K562 (cell line): ENCODE data around the gene C2orf81. TPM values are rescaled to one million over a fixed set of nuclear protein-coding genes. Genes with fewer than 3 reads are reported as not detected.

Experiments
- ARHGAP35 ChIP-seq: fragments of 450-650 bp; IDR thresholded peaks from 2 replicates; pipeline ENCODE4 v1.6.1; 2018; ENCODE audit not compliant: partially characterized antibody
- ARID1B ChIP-seq: fragments of 450-650 bp; IDR thresholded peaks from 2 replicates; pipeline ENCODE4 v1.6.1; 2016; ENCODE audit warnings: antibody characterized with exemption, mild to moderate bottlenecking, inconsistent platforms
- CHD2 ChIP-seq: IDR thresholded peaks from 2 replicates; pipeline ENCODE4 v1.6.1; 2011; ENCODE audit warnings: low read depth, low read length
- DDX20 ChIP-seq: fragments of 450-650 bp; IDR thresholded peaks from 2 replicates; pipeline ENCODE4 v1.6.1; 2016; ENCODE audit warnings: missing genetic modification characterization, low read depth, mild to moderate bottlenecking, missing compliant biosample characterization, moderate library complexity
- HDAC6 ChIP-seq: IDR thresholded peaks from 2 replicates; pipeline ENCODE4 v1.6.1; 2012; ENCODE audit warnings: low read depth, mild to moderate bottlenecking, control low read depth, inconsistent platforms, low read length, moderate library complexity
- L3MBTL2 ChIP-seq: fragments of 450-650 bp; IDR thresholded peaks from 2 replicates; pipeline ENCODE4 v1.6.1; 2016; ENCODE audit warnings: mild to moderate bottlenecking, moderate library complexity
- LCOR ChIP-seq: sonication (generic); formaldehyde crosslinking; IDR thresholded peaks from 2 replicates; pipeline ENCODE4 v1.8.0; 2022; ENCODE audit warnings: mild to moderate bottlenecking, missing genetic modification reagents
- PCBP1 ChIP-seq: fragments of 200-400 bp; formaldehyde crosslinking; IDR thresholded peaks from 2 replicates; pipeline ENCODE4 v1.6.1; 2018; ENCODE audit warnings: mild to moderate bottlenecking, low read depth, low read length; ENCODE audit not compliant: poor library complexity, severe bottlenecking
- PHF20 ChIP-seq: fragments of 450-650 bp; IDR thresholded peaks from 2 replicates; pipeline ENCODE4 v1.6.1; 2018; ENCODE audit not compliant: partially characterized antibody
- SMARCB1 ChIP-seq: IDR thresholded peaks from 2 replicates; pipeline ENCODE4 v1.6.1; 2011; ENCODE audit warnings: improper control_type of control experiment, low read depth; ENCODE audit not compliant: insufficient read length
- SP2 ChIP-seq: IDR thresholded peaks from 2 replicates; pipeline ENCODE4 v1.6.1; 2011; ENCODE audit warnings: mild to moderate bottlenecking, low read depth, low read length, moderate library complexity; ENCODE audit not compliant: poor library complexity, severe bottlenecking; ENCODE audit errors: extremely low read depth
- SRSF3 ChIP-seq: fragments of 200-400 bp; formaldehyde crosslinking; IDR thresholded peaks from 2 replicates; pipeline ENCODE4 v1.6.1; 2016; ENCODE audit warnings: mild to moderate bottlenecking, low read length, moderate library complexity; ENCODE audit not compliant: insufficient read depth
- TAF7 ChIP-seq: fragments of 450-650 bp; IDR thresholded peaks from 2 replicates; pipeline ENCODE4 v1.6.1; 2016; ENCODE audit warnings: missing genetic modification characterization, missing compliant biosample characterization
- ZNF76 ChIP-seq: fragments of 250-450 bp; sonication (Bioruptor Pico); IDR thresholded peaks from 2 replicates; pipeline ENCODE4 v1.4.0; 2020; ENCODE audit warnings: mild to moderate bottlenecking, moderate library complexity, borderline replicate concordance
- ZNF830 ChIP-seq: fragments of 250-450 bp; sonication (Bioruptor Pico); IDR thresholded peaks from 2 replicates; pipeline ENCODE4 v1.5.0; 2021; ENCODE audit warnings: mild to moderate bottlenecking
- polyA plus RNA-seq, 8 experiments: library from polyadenylated mRNA; depleted of rRNA in 4 of 8; stranded (reverse) in 5 of 8; unstranded in 3 of 8; fragments of >200 nt; fragmentation: Nextera tagmentation in 2 of 8; fragmentation: Illumina TruSeq in 1 of 8; extraction: Ambion mirVana in 2 of 8; extraction: Trizol in 1 of 8; gene quantifications; 2 replicates each; pipeline versions ENCODE4 v1.2.1 to v1.2.3, GENCODE V29; 2011 to 2014; ENCODE audit warnings: inconsistent platforms in 1 of 8, missing spikeins in 1 of 8
- total RNA-seq, 7 experiments: library from RNA; depleted of rRNA in 6 of 7; stranded (reverse); fragments of >200 nt in 6 of 7; fragmentation: Illumina TruSeq in 2 of 7; extraction: Trizol in 2 of 7; gene quantifications; 2 replicates each; pipeline versions ENCODE4 v1.2.1 to v1.2.3, GENCODE V29; 2011 to 2021; ENCODE audit warnings: low replicate concordance in 1 of 7
- TF ChIP-seq, protein P1 (sequence below), 2 experiments: IDR thresholded peaks; 2 replicates each; pipeline ENCODE4 v1.6.1; 2012; ENCODE audit warnings: improper control_type of control experiment in 2 of 2, low read depth in 2 of 2, low read length in 2 of 2, borderline replicate concordance in 1 of 2
- TF ChIP-seq, protein P2 (sequence below), 3 experiments: fragments of 200-800 bp in 1 of 3; fragments of 250-450 bp in 1 of 3; fragments of 450-650 bp in 1 of 3; sonication (Bioruptor Pico) in 1 of 3; sonication (Bioruptor generic) in 1 of 3; formaldehyde crosslinking in 1 of 3; IDR thresholded peaks; 2 replicates each; pipeline versions ENCODE4 v1.6.1 to v1.8.0; 2016 to 2022; ENCODE audit warnings: mild to moderate bottlenecking in 2 of 3, missing genetic modification characterization in 2 of 3, missing compliant biosample characterization in 1 of 3, moderate library complexity in 1 of 3
- TF ChIP-seq, protein P3 (sequence below): sonication (generic); formaldehyde crosslinking; IDR thresholded peaks from 2 replicates; pipeline ENCODE4 v1.8.1; 2022; ENCODE audit warnings: missing genetic modification reagents
- TF ChIP-seq, protein P4 (sequence below): sonication (generic); formaldehyde crosslinking; IDR thresholded peaks from 2 replicates; pipeline ENCODE4 v1.8.0; 2022; ENCODE audit warnings: mild to moderate bottlenecking, missing genetic modification reagents

Gene C2orf81
- total and polyA plus RNA-seq, 9 of the 15 experiments (the other 6 are each of a cell fraction or from before 2014, with no cell fraction given) = 0.06 TPM; not detected in 8

DNA sequence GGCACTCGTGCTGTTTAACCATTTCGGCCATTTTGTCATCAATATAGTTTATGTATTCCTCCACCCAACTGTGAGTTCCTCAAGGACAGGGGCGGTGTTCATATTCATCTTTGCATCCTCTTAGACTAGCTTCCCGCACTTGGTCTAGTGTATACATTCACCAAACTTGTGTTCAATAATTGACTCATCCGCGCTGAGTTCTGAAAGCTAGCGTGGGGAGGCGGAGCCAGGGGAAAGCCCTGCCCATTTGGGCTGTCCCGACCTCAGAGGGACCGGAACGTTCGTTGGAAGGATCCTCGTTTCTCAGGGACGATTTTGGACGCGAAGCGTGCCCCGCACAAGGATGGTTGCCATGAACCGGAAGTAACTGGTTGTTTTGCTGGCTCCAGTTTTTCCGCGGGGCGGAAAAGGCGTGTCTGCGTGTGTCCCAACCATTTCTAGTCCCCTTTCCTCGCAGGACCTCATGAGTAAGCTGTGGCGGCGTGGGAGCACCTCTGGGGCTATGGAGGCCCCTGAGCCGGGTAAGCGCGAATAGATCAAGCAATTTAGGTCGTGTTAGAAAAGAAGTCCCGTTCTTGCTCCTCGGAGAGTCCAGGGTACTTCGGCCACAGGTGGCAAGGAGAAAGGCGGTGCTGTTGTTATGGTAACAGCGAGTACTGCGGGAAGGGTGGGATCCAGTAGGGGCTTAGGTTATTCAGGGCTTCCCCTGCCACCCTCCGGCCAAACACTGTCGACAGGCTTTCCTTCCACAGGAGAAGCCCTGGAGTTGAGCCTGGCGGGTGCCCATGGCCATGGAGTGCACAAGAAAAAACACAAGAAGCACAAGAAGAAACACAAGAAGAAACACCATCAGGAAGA, 33.5 kb upstream of the C2orf81 start, which contains the start of gene INO80B (continued):
- no peak for TF ChIP-seq SMARCB1
- TF ChIP-seq ARHGAP35 = no peak
- TF ChIP-seq HDAC6 = 0 out of 2 replicates have a peak, but pooled peaks have one; percentile 51
- TF ChIP-seq, protein P1, sequence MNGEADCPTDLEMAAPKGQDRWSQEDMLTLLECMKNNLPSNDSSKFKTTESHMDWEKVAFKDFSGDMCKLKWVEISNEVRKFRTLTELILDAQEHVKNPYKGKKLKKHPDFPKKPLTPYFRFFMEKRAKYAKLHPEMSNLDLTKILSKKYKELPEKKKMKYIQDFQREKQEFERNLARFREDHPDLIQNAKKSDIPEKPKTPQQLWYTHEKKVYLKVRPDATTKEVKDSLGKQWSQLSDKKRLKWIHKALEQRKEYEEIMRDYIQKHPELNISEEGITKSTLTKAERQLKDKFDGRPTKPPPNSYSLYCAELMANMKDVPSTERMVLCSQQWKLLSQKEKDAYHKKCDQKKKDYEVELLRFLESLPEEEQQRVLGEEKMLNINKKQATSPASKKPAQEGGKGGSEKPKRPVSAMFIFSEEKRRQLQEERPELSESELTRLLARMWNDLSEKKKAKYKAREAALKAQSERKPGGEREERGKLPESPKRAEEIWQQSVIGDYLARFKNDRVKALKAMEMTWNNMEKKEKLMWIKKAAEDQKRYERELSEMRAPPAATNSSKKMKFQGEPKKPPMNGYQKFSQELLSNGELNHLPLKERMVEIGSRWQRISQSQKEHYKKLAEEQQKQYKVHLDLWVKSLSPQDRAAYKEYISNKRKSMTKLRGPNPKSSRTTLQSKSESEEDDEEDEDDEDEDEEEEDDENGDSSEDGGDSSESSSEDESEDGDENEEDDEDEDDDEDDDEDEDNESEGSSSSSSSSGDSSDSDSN (IDR thresholded peaks at IDR 0.05; ENCODE audit: borderline replicate concordance in 1 of 2, low read depth in 2 of 2, low read length in 2 of 2) = peak; percentile 25 to 80; a peak in 2 of 4 replicates
- TF ChIP-seq CHD2 = peak; percentile 49; the same call in 1 of the 2 replicates
- TF ChIP-seq, protein P2, sequence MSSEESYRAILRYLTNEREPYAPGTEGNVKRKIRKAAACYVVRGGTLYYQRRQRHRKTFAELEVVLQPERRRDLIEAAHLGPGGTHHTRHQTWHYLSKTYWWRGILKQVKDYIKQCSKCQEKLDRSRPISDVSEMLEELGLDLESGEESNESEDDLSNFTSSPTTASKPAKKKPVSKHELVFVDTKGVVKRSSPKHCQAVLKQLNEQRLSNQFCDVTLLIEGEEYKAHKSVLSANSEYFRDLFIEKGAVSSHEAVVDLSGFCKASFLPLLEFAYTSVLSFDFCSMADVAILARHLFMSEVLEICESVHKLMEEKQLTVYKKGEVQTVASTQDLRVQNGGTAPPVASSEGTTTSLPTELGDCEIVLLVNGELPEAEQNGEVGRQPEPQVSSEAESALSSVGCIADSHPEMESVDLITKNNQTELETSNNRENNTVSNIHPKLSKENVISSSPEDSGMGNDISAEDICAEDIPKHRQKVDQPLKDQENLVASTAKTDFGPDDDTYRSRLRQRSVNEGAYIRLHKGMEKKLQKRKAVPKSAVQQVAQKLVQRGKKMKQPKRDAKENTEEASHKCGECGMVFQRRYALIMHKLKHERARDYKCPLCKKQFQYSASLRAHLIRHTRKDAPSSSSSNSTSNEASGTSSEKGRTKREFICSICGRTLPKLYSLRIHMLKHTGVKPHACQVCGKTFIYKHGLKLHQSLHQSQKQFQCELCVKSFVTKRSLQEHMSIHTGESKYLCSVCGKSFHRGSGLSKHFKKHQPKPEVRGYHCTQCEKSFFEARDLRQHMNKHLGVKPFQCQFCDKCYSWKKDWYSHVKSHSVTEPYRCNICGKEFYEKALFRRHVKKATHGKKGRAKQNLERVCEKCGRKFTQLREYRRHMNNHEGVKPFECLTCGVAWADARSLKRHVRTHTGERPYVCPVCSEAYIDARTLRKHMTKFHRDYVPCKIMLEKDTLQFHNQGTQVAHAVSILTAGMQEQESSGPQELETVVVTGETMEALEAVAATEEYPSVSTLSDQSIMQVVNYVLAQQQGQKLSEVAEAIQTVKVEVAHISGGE (CRISPR knock-in tag; IDR thresholded peaks at IDR 0.05) = peak; percentile 97 to 100 (median 99)
- peak; percentile 52; the same call in 1 of the 2 replicates for TF ChIP-seq TAF7
- TF ChIP-seq L3MBTL2 = peak; percentile 71
- no peak for TF ChIP-seq SP2
- TF ChIP-seq PHF20 = peak; percentile 90
- no peak for TF ChIP-seq ARID1B
- no peak for TF ChIP-seq ZNF830 (CRISPR knock-in tag)
- no peak for TF ChIP-seq DDX20 (tag)
- TF ChIP-seq PCBP1 = no peak
- peak; percentile 99 for TF ChIP-seq LCOR
- TF ChIP-seq, protein P3, sequence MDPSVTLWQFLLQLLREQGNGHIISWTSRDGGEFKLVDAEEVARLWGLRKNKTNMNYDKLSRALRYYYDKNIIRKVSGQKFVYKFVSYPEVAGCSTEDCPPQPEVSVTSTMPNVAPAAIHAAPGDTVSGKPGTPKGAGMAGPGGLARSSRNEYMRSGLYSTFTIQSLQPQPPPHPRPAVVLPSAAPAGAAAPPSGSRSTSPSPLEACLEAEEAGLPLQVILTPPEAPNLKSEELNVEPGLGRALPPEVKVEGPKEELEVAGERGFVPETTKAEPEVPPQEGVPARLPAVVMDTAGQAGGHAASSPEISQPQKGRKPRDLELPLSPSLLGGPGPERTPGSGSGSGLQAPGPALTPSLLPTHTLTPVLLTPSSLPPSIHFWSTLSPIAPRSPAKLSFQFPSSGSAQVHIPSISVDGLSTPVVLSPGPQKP (CRISPR knock-in tag) = no peak
- TF ChIP-seq SRSF3 = no peak
- TF ChIP-seq, protein P4, sequence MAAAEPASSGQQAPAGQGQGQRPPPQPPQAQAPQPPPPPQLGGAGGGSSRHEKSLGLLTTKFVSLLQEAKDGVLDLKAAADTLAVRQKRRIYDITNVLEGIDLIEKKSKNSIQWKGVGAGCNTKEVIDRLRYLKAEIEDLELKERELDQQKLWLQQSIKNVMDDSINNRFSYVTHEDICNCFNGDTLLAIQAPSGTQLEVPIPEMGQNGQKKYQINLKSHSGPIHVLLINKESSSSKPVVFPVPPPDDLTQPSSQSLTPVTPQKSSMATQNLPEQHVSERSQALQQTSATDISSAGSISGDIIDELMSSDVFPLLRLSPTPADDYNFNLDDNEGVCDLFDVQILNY = no peak
- no peak for TF ChIP-seq ZNF76
